NCI-H2196 treated with DMSO at 0.1 percent for 48 hours (cell line): Measurements from ENCODE around the gene UBE3A.

ENCODE experiments used
- DNase-seq: peaks from one replicate; lab custom pipeline; 2025; ENCODE audit not compliant: unreplicated experiment; lab: John Stamatoyannopoulos, UW

UBE3A gene

GRCh38 chr15:25333049-25333448 is 105.8 kb downstream of the UBE3A start:
- DNase-seq, result no peak

GRCh38 chr15:25332306-25332705 is 106.5 kb downstream of the UBE3A start:
- DNase-seq, result no peak

GRCh38 chr15:25331860-25332259 is 107.0 kb downstream of the UBE3A start:
- DNase-seq, result no peak

GRCh38 chr15:25331404-25331803 is 107.4 kb downstream of the UBE3A start:
- no peak for DNase-seq

GRCh38 chr15:25329696-25330095 is 109.1 kb downstream of the UBE3A start:
- no peak for DNase-seq

GRCh38 chr15:25327686-25328085 is 111.1 kb downstream of the UBE3A start:
- no peak for DNase-seq

GRCh38 chr15:25325187-25325586 is 113.6 kb downstream of the UBE3A start:
- DNase-seq, result no peak

- DNase-seq, result no peak
These were observed 115.4 kb downstream of the UBE3A start for GRCh38 chr15:25323420-25323819.

GRCh38 chr15:25287823-25288222 is 151.0 kb downstream of the UBE3A start:
- no peak for DNase-seq
